ENCODE data around the gene CCR8.

The CCR8 gene, protein sequence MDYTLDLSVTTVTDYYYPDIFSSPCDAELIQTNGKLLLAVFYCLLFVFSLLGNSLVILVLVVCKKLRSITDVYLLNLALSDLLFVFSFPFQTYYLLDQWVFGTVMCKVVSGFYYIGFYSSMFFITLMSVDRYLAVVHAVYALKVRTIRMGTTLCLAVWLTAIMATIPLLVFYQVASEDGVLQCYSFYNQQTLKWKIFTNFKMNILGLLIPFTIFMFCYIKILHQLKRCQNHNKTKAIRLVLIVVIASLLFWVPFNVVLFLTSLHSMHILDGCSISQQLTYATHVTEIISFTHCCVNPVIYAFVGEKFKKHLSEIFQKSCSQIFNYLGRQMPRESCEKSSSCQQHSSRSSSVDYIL

DNA sequence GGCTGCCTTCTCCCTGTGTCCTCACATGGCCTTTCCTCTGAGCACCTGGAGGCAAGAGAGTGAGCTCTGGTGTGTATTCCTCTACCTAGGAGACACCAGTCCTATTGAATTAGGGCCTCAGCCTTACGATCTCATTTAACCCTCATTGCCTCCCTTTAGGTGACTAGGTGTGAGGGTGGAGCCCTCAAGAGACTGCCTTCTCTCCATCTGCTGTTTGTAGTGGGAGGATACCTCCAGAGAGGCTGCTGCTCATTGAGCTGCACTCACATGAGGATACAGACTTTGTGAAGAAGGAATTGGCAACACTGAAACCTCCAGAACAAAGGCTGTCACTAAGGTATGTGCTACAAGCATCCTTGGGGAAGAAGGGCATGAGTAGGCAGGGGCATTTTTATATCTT, at the start of gene CCR8:
Gene CCR8 (plus strand): TSS at position 217 of the 400 bp plus-strand sequence. CDS start 2,623 bp downstream, outside the sequence.
- DNase-seq (ENCODE audit: low read depth in 2 of 3, low spot score in 1 of 3), result no peak

- no peak for DNase-seq (ENCODE audit: low read depth in 2 of 3, low spot score in 1 of 3)
Measured at GRCh38 chr3:39279745-39280517, 49.6 kb upstream of the CCR8 start, which contains the start of gene CX3CR1. TSS of gene CX3CR1 (minus strand) at chr3:39280036. CDS start at chr3:39266509, 13,527 bp downstream.

- no peak for DNase-seq (ENCODE audit: low read depth in 2 of 3, low spot score in 1 of 3)
Measured at GRCh38 chr3:39280571-39280970, 48.9 kb upstream of the CCR8 start.

- DNase-seq (ENCODE audit: low read depth in 2 of 3, low spot score in 1 of 3), result no peak
Measured at GRCh38 chr3:39281533-39281932, 48.0 kb upstream of the CCR8 start.

DNA sequence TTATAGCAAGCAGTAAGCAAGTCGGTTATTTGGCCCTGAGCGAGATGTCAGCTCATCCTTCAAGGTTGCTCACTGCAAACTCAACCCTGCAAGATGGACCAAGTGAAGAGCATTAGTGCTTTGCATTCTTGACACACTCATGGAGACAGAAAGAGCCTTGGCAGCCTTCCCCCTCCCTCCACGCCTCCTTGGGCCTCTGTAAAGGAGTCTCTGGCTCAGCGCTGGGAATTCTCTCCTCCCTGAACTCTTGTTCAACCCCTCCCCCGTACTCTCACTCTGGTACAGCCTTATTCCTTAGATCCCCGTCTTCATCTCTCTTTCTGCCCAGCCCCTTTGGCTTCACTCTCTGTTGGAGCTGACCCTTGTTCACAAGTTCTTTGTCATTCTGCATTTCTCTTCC, 47.5 kb upstream of the CCR8 start:
- DNase-seq (ENCODE audit: low read depth in 2 of 3, low spot score in 1 of 3), result no peak

DNA sequence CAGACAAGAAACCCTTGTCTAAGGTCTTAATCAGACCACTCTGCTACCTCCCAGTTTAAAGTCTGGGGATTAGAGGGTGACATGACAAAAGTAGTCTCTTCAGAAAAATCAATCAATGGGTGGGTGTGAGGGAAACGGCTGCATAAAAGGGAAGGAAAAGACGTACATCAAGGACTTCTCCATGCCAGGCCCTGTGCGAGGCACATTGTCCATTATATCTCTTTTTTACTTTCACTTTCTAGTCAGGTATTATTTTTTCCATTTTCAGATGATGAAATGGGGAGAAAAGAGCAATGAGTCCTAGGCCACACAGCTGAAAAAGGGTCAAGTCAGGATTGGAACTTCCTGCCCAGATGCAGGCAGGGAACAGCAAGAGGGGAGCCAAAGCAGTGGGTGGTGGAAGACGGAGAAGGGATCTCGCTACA, 45.0 kb upstream of the CCR8 start:
- DNase-seq (ENCODE audit: low read depth in 2 of 3, low spot score in 1 of 3), result no peak

- DNase-seq (ENCODE audit: low read depth in 2 of 3, low spot score in 1 of 3), result no peak
Measured at GRCh38 chr3:39285332-39285731, 44.2 kb upstream of the CCR8 start.

DNA sequence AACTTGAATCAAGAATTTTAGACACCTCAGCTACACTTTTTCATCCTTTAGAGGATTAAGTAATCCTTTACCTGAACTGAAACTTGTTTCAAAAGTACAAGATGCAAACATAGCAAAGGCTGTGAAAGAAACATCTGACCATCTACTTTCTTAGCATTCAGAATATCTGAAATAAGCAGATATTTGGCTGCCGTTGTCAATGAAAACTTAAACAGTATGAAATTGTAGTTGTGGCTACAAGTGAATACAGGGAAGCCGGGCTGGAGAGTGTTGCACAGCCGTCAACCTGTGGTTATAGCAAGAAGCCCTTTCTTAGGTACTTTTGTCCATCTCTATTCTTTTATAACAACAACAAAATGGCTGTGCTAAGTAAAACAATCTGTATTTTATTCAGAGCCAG, 42.7 kb upstream of the CCR8 start:
- no peak for DNase-seq (ENCODE audit: low read depth in 2 of 3, low spot score in 1 of 3)

GRCh38 chr3:39287216-39288164, 42.0 kb upstream of the CCR8 start:
- DNase-seq (ENCODE audit: low read depth in 2 of 3, low spot score in 1 of 3), result no peak

DNA sequence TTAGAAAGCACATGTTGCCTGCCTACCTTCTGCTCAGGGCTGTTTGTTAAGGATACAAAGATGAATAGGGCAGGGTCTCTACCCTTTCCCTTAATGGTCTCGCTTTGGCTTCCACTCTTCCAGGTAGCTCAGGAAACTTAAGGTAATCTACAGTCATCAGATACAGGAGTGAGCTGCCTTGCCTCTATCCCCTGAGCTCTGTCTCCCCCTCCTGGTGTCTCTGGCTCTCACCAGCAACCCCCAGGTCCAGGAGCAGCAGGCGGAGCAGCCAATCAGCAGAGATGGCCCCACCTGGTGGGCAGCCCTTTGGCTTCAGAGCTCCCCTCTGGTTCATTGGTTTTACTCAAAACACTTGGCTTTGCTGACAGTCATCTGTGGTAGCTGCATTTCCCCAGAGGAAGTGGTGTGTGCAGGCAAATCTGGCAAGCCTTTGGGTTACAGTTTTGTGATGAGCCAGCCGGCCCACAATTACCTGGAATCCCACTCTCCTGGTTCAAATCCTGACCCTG, 41.2 kb upstream of the CCR8 start:
- DNase-seq (ENCODE audit: low read depth in 2 of 3, low spot score in 1 of 3), result peak; percentile 69 to 80 (median 72)

DNA sequence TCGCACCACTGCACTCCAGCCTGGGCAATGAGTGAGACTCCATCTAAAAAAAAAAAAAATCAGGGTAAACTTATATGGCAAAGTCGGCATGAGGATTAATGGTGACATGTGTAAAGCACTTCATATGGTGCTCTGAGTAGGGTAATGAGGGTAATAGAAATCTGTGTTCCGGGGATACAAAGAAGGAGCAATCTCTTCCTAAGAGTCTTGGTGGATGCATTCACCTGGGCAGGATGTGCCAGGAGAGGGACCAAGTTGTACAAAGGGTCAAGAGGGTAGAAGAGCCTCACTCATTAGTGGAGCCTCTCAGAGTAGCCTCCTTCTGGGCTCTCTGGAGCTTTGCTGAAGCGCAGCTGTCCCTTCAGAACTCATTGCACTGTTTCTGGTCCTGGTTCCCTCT, 40.4 kb upstream of the CCR8 start:
- no peak for DNase-seq (ENCODE audit: low read depth in 2 of 3, low spot score in 1 of 3)

GRCh38 chr3:39290255-39290654, 39.3 kb upstream of the CCR8 start:
- DNase-seq (ENCODE audit: low read depth in 2 of 3, low spot score in 1 of 3), result no peak

DNA sequence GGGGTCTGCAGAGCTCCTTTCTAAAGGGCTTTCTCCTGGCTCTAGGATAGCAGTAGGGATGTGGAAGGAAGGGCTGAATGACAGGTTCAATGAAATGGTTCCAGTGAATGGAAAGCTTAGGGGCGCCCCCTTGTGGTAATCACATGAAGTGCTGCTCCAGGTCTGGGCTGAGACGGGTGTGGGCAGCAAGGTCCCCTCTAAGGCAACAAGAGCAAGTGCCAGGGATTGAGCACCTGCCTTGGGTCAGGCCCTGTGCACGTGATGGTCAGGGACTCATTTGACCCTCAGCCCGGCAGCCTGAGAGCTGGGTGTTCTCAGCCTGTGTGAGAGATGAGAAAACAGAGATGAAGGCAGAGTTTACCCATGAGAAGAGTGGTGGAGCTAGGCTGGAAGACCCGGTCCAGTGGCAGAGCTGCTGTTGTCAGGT, 37.6 kb upstream of the CCR8 start:
- peak; percentile 59 to 80 (median 62) for DNase-seq (ENCODE audit: low read depth in 2 of 3, low spot score in 1 of 3)

GRCh38 chr3:39292961-39293360, 36.5 kb upstream of the CCR8 start:
- DNase-seq (ENCODE audit: low read depth in 2 of 3, low spot score in 1 of 3), result no peak

DNA sequence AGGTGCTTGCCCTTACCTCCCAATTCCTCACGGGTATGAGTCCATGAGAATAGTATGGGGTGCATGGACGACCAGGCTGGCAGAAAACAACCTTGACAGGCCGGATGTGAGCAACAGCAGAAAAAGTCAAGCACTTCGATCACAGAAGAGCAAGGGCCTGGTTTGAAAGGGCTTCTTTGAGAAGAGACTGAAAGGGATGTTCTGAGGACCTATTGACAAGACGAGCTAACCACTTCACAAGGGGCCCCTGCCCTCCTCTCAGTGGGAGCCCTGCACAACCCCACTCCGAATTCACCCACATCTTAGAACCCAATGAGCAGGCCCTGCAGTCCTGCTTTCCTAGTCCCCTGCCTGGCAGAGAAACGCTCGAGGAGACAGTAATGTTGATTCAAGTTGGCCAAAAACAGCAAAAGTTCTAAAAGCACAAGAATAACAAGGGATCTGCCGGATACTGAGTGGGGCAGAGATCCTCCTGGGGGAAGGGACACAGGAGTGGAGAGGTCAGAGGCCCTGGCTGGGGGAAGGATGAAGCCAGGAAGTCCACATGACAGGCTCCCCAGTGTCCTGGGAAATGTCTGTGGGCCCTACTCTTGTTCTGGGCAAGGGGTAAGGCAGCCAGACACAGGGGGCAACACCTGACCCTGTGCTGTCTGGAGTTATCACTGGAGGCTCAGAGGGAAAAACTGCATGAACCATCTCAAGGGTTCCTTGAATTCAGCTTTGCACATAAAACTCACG, 34.9 kb upstream of the CCR8 start:
- no peak for DNase-seq (ENCODE audit: low read depth in 2 of 3, low spot score in 1 of 3)

GRCh38 chr3:39295184-39295775, 34.2 kb upstream of the CCR8 start:
- no peak for DNase-seq (ENCODE audit: low read depth in 2 of 3, low spot score in 1 of 3)

DNA sequence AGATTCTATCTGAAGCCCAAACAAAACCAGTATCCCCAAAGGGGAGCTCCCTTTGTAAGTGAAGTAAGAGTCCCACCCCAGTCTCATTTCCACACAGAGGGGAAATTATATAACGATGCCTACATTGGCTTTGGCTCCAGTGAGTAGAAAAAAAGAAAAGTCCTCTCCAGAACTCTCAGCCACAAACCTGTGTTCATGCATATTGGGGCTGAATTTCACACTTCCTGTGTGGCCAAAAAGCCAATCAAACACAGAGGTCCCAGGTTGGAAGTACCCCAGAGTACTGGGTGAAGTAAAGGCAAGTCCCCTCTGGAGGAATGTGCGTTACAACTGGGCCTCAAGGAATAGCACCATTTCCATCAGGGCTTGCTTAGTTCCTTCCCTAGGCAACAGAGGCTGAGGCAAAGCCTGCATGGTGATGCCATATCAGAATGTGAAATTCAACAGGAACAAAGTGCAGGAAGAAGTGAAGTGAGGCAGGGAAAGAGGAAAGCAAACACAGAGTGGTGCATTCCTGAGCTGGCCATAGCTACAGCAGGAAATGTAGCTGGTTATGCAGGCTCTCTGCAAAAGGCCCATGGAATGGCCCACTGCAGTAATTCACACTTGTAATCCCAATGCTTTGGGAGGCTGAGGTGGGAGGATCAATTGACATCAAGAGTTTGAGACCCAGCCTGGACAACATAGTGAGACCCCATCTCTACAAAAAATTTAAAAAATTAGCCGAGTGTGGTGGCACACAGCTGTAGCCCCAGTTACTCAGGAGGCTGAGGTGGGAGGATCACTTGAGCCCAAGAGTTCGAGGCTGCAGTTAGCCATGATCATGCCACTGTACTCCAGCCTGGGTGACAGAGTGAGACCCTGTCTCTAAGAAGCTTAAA, 33.1 kb upstream of the CCR8 start:
- no peak for DNase-seq (ENCODE audit: low read depth in 2 of 3, low spot score in 1 of 3)

DNA sequence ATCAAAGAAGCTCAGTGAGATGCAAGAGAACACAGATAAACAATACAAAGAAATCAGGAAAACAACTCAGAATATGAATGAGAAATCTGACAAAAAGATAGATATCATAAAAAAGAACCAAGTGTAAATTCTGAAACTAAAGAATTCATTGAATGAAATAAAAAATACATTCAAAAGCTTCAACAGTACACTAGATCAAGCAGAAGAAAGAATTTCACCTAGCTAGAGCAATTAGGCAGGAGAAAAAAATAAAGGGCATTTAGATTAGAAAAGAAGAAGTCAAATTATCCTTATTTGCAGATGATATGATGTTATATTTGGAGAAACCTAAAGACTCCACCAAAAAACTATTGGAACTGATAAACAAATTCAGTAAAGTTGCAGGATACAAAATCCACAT, 30.2 kb upstream of the CCR8 start:
- no peak for DNase-seq (ENCODE audit: low read depth in 2 of 3, low spot score in 1 of 3)

DNA sequence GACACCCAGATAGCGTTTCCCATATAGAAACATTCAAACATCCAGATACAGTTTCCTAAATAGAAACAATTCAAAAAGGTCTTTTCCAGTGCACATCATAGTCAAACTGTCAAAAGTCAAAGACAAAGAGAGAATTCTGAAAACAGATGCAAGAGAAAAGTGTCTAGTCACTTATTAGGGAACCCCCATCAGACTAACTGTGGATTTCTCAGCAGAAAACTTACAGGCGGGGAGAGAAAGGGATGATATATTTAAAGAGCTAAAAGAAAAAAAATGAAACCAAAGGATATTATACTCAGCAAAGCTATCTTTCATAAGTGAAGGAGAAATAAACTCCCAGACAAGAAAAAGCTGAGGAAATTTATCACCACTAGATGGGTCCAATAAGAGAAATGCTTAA, 27.3 kb upstream of the CCR8 start:
- no peak for DNase-seq (ENCODE audit: low read depth in 2 of 3, low spot score in 1 of 3)

Data from stimulated activated CD4-positive, alpha-beta T cell treated with anti-CD3 and anti-CD28 coated beads, Interleukin-12 subunit alpha, Interleukin-12 subunit beta, amount 100 ng/mL, for 48 hours (primary cell).